CD4-positive, CD25-positive, alpha-beta regulatory T cell (primary cell): ENCODE results near the gene UBA52. TPM values are rescaled to one million over a fixed set of nuclear protein-coding genes. Genes with fewer than 3 reads are reported as not detected.

Experiments
- ATAC-seq, 2 donors: fragments of 150-1000 bp; cut with Tn5 transposase; one replicate each; pipeline ENCODE4 v1.10.0; 2021; ENCODE audit warnings: low read depth in 2 of 2, moderate number of reproducible peaks in 2 of 2, moderate library complexity in 1 of 2
- DNase-seq, 3 donors: peaks; one replicate each; pipeline versions ENCODE4 v3.0.0 to v3.0.0-alpha.2; 2012 to 2022; ENCODE audit warnings: mixed read lengths in 1 of 3
- H3K27ac ChIP-seq: one replicate; pipeline ENCODE4 v1.7.0; 2013; ENCODE audit warnings: mild to moderate bottlenecking, low read length; ENCODE audit not compliant: insufficient read depth, poor library complexity, severe bottlenecking
- H3K27me3 ChIP-seq: one replicate; pipeline ENCODE4 v1.7.0; 2013; ENCODE audit warnings: low read length; ENCODE audit not compliant: control insufficient read depth, insufficient read depth
- H3K36me3 ChIP-seq: one replicate; pipeline ENCODE4 v1.7.0; 2013; ENCODE audit warnings: mild to moderate bottlenecking, low read length, moderate library complexity; ENCODE audit not compliant: control insufficient read depth, insufficient read depth
- H3K4me1 ChIP-seq: 2 replicates; pipeline ENCODE4 v1.7.0; 2013; ENCODE audit warnings: mild to moderate bottlenecking, low read length; ENCODE audit not compliant: insufficient read depth, control insufficient read depth, poor library complexity, severe bottlenecking
- H3K4me3 ChIP-seq: one replicate; pipeline ENCODE4 v1.7.0; 2013; ENCODE audit warnings: low read depth, mild to moderate bottlenecking, low read length, moderate library complexity
- H3K9me3 ChIP-seq, 2 experiments: 1 replicate in 1 of 2; 2 replicates in 1 of 2; pipeline ENCODE4 v1.7.0; 2013; ENCODE audit warnings: low read length in 2 of 2, mild to moderate bottlenecking in 1 of 2, moderate library complexity in 1 of 2; ENCODE audit not compliant: control insufficient read depth in 2 of 2
- H3K27ac Mint-ChIP-seq, 3 donors: one replicate each; pipeline ENCODE4 v1.8.0; 2020 to 2022; ENCODE audit warnings: mild to moderate bottlenecking in 3 of 3, mixed read lengths in 3 of 3, moderate library complexity in 2 of 3
- H3K27me3 Mint-ChIP-seq: one replicate; pipeline ENCODE4 v1.8.0; 2022; ENCODE audit warnings: mild to moderate bottlenecking, mixed read lengths
- H3K36me3 Mint-ChIP-seq: one replicate; pipeline ENCODE4 v1.8.0; 2020; ENCODE audit warnings: mixed read lengths
- H3K4me1 Mint-ChIP-seq, 4 donors: one replicate each; pipeline ENCODE4 v1.8.0; 2020 to 2022; ENCODE audit warnings: mixed read lengths in 4 of 4, mild to moderate bottlenecking in 1 of 4
- H3K4me3 Mint-ChIP-seq, 4 donors: one replicate each; pipeline ENCODE4 v1.8.0; 2020 to 2022; ENCODE audit warnings: mild to moderate bottlenecking in 4 of 4, mixed read lengths in 4 of 4, moderate library complexity in 3 of 4
- H3K9me3 Mint-ChIP-seq, 7 donors: one replicate each; pipeline ENCODE4 v1.8.0; 2020 to 2022; ENCODE audit warnings: mixed read lengths in 7 of 7, mild to moderate bottlenecking in 3 of 7, moderate library complexity in 2 of 7
- polyA plus RNA-seq, 4 donors: library from polyadenylated mRNA; unstranded; fragments of 300-500 nt; fragmentation: Illumina TruSeq; gene quantifications; one replicate each; pipeline ENCODE4 v1.2.3, GENCODE V29; 2021
- total RNA-seq: library from RNA; stranded (reverse); gene quantifications from one replicate; pipeline ENCODE4 v1.2.3, GENCODE V29; 2022

Gene UBA52
- total and polyA plus RNA-seq, 5 donors from 2014 or later = 1,213 to 1,759 (median 1,556) TPM

DNA sequence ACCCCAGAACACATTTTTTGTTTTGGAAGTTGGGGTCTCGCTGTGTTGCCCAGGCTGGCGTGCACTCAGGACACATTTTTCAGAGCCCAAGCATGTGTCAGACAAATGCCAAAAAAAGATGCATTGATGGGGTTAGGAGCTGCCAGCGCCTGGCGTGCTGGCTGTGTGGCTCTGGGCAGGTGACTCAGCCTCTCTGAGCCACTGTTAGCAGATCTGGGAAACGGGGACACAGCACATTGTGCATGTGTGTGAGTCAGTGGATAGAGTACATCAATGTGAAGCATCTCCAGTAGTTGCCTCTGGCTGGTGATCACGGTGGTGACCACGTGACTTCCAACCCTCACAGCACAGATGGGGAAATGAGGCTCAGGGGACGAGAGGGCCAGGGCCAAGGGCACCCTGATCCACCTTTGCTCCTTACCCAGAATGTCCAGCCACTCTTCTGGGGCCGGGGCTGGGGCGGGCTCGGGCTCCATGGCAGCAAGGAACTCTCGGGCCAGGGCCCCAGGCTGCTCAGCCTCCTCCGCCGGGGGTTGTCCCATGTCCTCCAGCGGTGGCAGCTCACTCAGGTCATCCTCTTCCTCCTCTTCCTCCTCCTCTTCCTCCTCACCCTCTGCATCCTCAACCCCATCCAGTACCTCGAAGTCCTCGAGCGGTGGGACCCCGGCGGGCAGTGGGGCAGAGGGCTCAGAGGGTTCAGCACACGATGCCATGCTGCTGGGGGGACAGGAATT is 30.2 kb upstream of the UBA52 start:
- Mint-ChIP-seq H3K36me3 (peaks cover 7% of the 10 kb centered on the region), H3K4me1 (peaks cover 0 to 38% (median 19%) of the 10 kb centered on the region in 4 donors), H3K27ac (peak overlapping the region in 2 of 3 donors; percentile 51 to 85), H3K4me3 (peak overlapping the region; percentile 74 to 95 (median 88)), H3K9me3 (no peaks in the 10 kb centered on the region), H3K27me3 (peaks cover 4% of the 10 kb centered on the region)
- no peak for DNase-seq
- no peak for ATAC-seq
- no peaks in the 10 kb centered on the region for H3K9me3 ChIP-seq
- H3K4me1 ChIP-seq = peaks cover 18% of the 10 kb centered on the region
- peak overlapping the region; percentile 68 for H3K4me3 ChIP-seq
- H3K36me3 ChIP-seq = peaks cover 34% of the 10 kb centered on the region
- H3K27ac ChIP-seq = peak overlapping the region; percentile 80
- no peaks in the 10 kb centered on the region for H3K27me3 ChIP-seq

- peaks cover 0 to 34% (median 15%) of the 10 kb centered on the region in 4 donors for H3K4me1 Mint-ChIP-seq
- peak overlapping the region; percentile 88 to 95 (median 90) for H3K27ac Mint-ChIP-seq
- H3K27me3 Mint-ChIP-seq = peaks cover 4% of the 10 kb centered on the region
- Histone ChIP-seq H3K36me3 (peaks cover 26% of the 10 kb centered on the region), H3K27ac (peak overlapping the region; percentile 80), H3K4me3 (peak overlapping the region; percentile 68), H3K4me1 (peaks cover 18% of the 10 kb centered on the region), H3K9me3 (no peaks in the 10 kb centered on the region), H3K27me3 (no peaks in the 10 kb centered on the region)
- DNase-seq = no peak
- no peaks in the 10 kb centered on the region for H3K9me3 Mint-ChIP-seq
- H3K4me3 Mint-ChIP-seq = peak overlapping the region; percentile 91 to 95 (median 91)
- no peak for ATAC-seq
- H3K36me3 Mint-ChIP-seq = peaks cover 3% of the 10 kb centered on the region
Observed at GRCh38 chr19:18541992-18542940, 29.4 kb upstream of the UBA52 start.

GRCh38 chr19:18542941-18543813 is 28.5 kb upstream of the UBA52 start, which contains the start of gene FKBP8:
FKBP8 (minus strand) TSS chr19:18543573; CDS start chr19:18541970, 1,603 bp downstream.
- H3K4me1 ChIP-seq = peaks cover 18% of the 10 kb centered on the region
- peak within 1 kb of the TSS; percentile 81 for H3K4me3 ChIP-seq
- H3K27me3 ChIP-seq = no peaks in the 10 kb centered on the region
- H3K36me3 ChIP-seq = peaks cover 18% of the 10 kb centered on the region
- peaks cover 0 to 34% (median 15%) of the 10 kb centered on the region in 4 donors for H3K4me1 Mint-ChIP-seq
- peak within 1 kb of the TSS; percentile 80 for H3K27ac ChIP-seq
- ATAC-seq (peak; percentile 95 to 96), DNase-seq (peak; percentile 87 to 95 (median 91))
- no peaks in the 10 kb centered on the region for H3K9me3 ChIP-seq
- H3K27me3 Mint-ChIP-seq = peaks cover 4% of the 10 kb centered on the region
- peak within 1 kb of the TSS; percentile 91 to 99 (median 96) for H3K4me3 Mint-ChIP-seq
- H3K27ac Mint-ChIP-seq = peak within 1 kb of the TSS; percentile 95 to 99 (median 97)
- H3K9me3 Mint-ChIP-seq = no peaks in the 10 kb centered on the region
- peaks cover 3% of the 10 kb centered on the region for H3K36me3 Mint-ChIP-seq

DNA sequence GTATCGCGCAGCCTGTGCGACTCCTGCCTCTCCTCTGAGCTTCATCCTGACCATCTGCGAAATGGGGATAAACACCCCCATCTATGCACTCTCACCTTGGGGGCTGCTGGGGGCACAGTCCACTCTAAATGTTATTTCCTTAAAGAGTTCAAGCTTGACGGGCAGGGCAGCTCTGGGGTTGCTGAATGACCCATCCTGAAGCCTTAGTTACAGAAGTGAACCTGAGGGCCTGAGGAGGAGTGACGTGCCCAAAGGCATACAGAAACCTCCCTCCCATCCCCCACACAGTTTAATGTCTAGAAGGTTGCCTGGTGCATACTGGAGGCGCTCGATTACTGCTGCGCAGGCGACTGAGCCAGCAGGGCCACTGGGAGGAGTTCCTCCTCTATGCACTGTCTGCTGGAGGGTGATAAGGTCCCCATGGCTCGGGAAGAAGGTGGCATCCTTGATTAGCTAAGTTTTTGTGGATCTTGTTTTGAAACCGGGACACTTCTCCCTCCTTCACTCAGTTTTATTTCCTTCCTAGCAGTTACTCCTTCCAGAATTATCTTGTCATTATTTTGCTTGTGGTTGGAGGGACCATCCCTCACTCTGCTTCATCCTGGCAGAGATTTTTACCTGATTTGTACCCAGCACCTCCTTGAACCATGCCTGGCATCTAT is 27.7 kb upstream of the UBA52 start:
- Mint-ChIP-seq H3K9me3 (no peaks in the 10 kb centered on the region), H3K4me3 (peak overlapping the region; percentile 91 to 99 (median 96)), H3K36me3 (peaks cover 3% of the 10 kb centered on the region), H3K27ac (peak overlapping the region; percentile 94 to 99 (median 97)), H3K4me1 (peaks cover 0 to 34% (median 17%) of the 10 kb centered on the region in 4 donors), H3K27me3 (peaks cover 4% of the 10 kb centered on the region)
- Histone ChIP-seq H3K36me3 (peaks cover 16% of the 10 kb centered on the region), H3K9me3 (no peaks in the 10 kb centered on the region), H3K4me1 (peaks cover 18% of the 10 kb centered on the region), H3K4me3 (peak overlapping the region; percentile 81), H3K27ac (peak overlapping the region; percentile 80), H3K27me3 (no peaks in the 10 kb centered on the region)
- peak; percentile 75 to 81 for ATAC-seq
- DNase-seq = peak; percentile 62 to 95 (median 80)

- no peak overlapping the region for H3K4me3 ChIP-seq
- no peak overlapping the region for H3K27ac ChIP-seq
- Mint-ChIP-seq H3K4me1 (peaks cover 0 to 6% (median 0%) of the 10 kb centered on the region in 4 donors), H3K36me3 (no peaks in the 10 kb centered on the region), H3K27ac (no peak overlapping the region), H3K4me3 (no peak overlapping the region), H3K9me3 (no peaks in the 10 kb centered on the region), H3K27me3 (no peaks in the 10 kb centered on the region)
- no peaks in the 10 kb centered on the region for H3K4me1 ChIP-seq
- no peaks in the 10 kb centered on the region for H3K27me3 ChIP-seq
- no peaks in the 10 kb centered on the region for H3K36me3 ChIP-seq
- DNase-seq (no peak), ATAC-seq (no peak)
- H3K9me3 ChIP-seq = no peaks in the 10 kb centered on the region
Observed at GRCh38 chr19:18551631-18552030, 20.0 kb upstream of the UBA52 start.

- Histone ChIP-seq H3K4me1 (peaks cover 18% of the 10 kb centered on the region), H3K4me3 (peak within 1 kb of the TSS; percentile 89), H3K36me3 (peaks cover 7% of the 10 kb centered on the region), H3K27me3 (no peaks in the 10 kb centered on the region), H3K27ac (peak within 1 kb of the TSS; percentile 93), H3K9me3 (no peaks in the 10 kb centered on the region)
- Mint-ChIP-seq H3K36me3 (peaks cover 4% of the 10 kb centered on the region), H3K27me3 (peaks cover 12% of the 10 kb centered on the region), H3K9me3 (peaks cover 0 to 2% (median 0%) of the 10 kb centered on the region in 7 donors), H3K4me3 (peak within 1 kb of the TSS; percentile 92 to 96 (median 94)), H3K27ac (peak within 1 kb of the TSS; percentile 95 to 98 (median 98)), H3K4me1 (peaks cover 8 to 30% (median 19%) of the 10 kb centered on the region in 4 donors)
- DNase-seq (peak; percentile 97 to 100 (median 99)), ATAC-seq (peak; percentile 99 to 100)
Observed at GRCh38 chr19:18557411-18558201, 14.1 kb upstream of the UBA52 start, which contains the start of gene KXD1. KXD1 (plus strand) TSS chr19:18557870; CDS start chr19:18562057, 4,187 bp downstream.
